Thyroid gland (tissue), 4 donors: ENCODE results near the gene CNTN3. TPM values are rescaled to one million over a fixed set of nuclear protein-coding genes. Genes with fewer than 3 reads are reported as not detected.

ENCODE experiments used
- DNase-seq, 2 donors: peaks; one replicate each; pipeline ENCODE4 v3.0.0-alpha.2; 2019
- H3K27ac ChIP-seq, 3 donors: fragments of 200-600 bp; sonication (generic); 1 replicate in 2 of 3; 2 replicates in 1 of 3; pipeline ENCODE4 v1.5.1; 2016 to 2019; ENCODE audit warnings: mild to moderate bottlenecking in 1 of 3, moderate library complexity in 1 of 3
- H3K27me3 ChIP-seq: fragments of 200-600 bp; sonication (generic); one replicate; pipeline ENCODE4 v1.5.1; 2019
- H3K36me3 ChIP-seq, 2 donors: fragments of 200-600 bp; sonication (generic); one replicate each; pipeline ENCODE4 v1.5.1; 2016 to 2019
- H3K4me1 ChIP-seq, 2 donors: fragments of 200-600 bp; sonication (generic); one replicate each; pipeline ENCODE4 v1.5.1; 2017 to 2019
- H3K4me3 ChIP-seq, 3 donors: fragments of 200-600 bp; sonication (generic); replicated peaks in 1 of 3; 1 replicate in 2 of 3; 2 replicates in 1 of 3; pipeline ENCODE4 v1.5.1; 2016; ENCODE audit warnings: mild to moderate bottlenecking in 1 of 3
- H3K9me3 ChIP-seq: fragments of 200-600 bp; sonication (generic); one replicate; pipeline ENCODE4 v1.5.1; 2017
- POLR2A ChIP-seq, 2 donors: fragments of 450-650 bp; IDR thresholded peaks; one replicate each; pipeline ENCODE4 v1.6.1; 2017; ENCODE audit warnings: antibody characterized with exemption in 2 of 2, mild to moderate bottlenecking in 2 of 2, moderate library complexity in 1 of 2
- WGBS, 2 donors: methylation state at CpG; one replicate each; pipeline ENCODE4 v1.1.5; 2017; 5-methylcytosine and 5-hydroxymethylcytosine counted together
- intact Hi-C: fragments of 100-400 bp; cut with DNase I; formaldehyde crosslinking; loops from one replicate; pipeline ENCODE4 v1.15.1; 2023
- total RNA-seq, 4 donors: library from RNA; depleted of rRNA; stranded (reverse); fragments of >200 nt; gene quantifications; one replicate each; pipeline ENCODE4 v1.2.3, GENCODE V29; 2016
- TF ChIP-seq, protein P1 (sequence below), 6 experiments: fragments of 200-600 bp in 3 of 6; fragments of 450-650 bp in 3 of 6; sonication (generic) in 3 of 6; IDR thresholded peaks; one replicate each; pipeline ENCODE4 v1.5.1; 2016 to 2019; ENCODE audit warnings: antibody characterized with exemption in 6 of 6, mild to moderate bottlenecking in 2 of 6, inconsistent platforms in 1 of 6, moderate library complexity in 1 of 6

Gene CNTN3
- total RNA-seq, 4 donors from 2014 or later: 1.5 to 5.5 (median 4.7) TPM

DNA sequence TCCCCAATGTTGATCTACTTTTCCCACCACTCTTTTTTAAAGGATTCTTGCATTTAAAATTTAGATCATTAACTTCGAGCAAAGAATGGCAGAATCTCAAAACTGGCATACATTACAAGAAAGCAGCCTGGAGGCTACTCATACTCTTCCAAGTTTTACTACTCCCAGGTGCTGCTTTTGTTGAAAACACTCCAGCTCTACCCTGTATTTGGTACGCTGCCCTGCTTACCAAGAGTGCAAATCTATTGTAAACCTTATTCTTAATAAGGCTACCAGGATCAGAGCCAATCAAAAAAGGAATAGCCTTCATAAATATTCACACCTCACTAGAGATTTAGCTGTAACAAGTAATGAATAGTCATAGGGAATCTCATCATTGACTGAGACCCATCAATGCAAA, 11.6 kb upstream of the CNTN3 start:
- no peaks in the 10 kb centered on the region for H3K27me3 ChIP-seq
- TF ChIP-seq POLR2A (IDR thresholded peaks at IDR 0.05): no peak
- TF ChIP-seq, protein P1, sequence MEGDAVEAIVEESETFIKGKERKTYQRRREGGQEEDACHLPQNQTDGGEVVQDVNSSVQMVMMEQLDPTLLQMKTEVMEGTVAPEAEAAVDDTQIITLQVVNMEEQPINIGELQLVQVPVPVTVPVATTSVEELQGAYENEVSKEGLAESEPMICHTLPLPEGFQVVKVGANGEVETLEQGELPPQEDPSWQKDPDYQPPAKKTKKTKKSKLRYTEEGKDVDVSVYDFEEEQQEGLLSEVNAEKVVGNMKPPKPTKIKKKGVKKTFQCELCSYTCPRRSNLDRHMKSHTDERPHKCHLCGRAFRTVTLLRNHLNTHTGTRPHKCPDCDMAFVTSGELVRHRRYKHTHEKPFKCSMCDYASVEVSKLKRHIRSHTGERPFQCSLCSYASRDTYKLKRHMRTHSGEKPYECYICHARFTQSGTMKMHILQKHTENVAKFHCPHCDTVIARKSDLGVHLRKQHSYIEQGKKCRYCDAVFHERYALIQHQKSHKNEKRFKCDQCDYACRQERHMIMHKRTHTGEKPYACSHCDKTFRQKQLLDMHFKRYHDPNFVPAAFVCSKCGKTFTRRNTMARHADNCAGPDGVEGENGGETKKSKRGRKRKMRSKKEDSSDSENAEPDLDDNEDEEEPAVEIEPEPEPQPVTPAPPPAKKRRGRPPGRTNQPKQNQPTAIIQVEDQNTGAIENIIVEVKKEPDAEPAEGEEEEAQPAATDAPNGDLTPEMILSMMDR (IDR thresholded peaks at IDR 0.05): no peak
- H3K4me3 ChIP-seq: no peak overlapping the region
- H3K36me3 ChIP-seq: no peaks in the 10 kb centered on the region
- intact Hi-C loops: no loop called here
- H3K27ac ChIP-seq: no peak overlapping the region
- WGBS, 2 donors: 85 to 88% methylated on average over 2 of the region's 2 CpGs
- H3K9me3 ChIP-seq: no peaks in the 10 kb centered on the region
- DNase-seq: no peak
- H3K4me1 ChIP-seq: no peaks in the 10 kb centered on the region

DNA sequence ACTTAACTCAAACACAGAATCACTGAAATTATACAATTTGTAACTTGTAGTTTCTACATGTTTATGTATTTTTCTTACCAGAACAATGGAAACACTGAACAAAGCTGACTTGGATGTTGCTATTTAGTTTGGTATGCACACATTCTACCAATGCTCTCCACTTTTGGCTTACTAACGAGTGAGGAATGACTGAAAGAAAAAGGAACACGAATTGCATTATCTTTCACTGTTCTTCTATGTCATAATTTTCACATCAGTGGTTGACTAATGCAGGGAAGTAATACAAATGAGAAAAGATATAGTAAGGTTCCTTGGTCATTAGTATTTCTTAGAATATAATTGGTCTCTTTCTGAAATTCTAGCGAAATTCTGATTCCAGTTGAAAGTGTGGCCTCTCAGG, 9.8 kb upstream of the CNTN3 start:
- Histone ChIP-seq H3K4me1 (no peaks in the 10 kb centered on the region), H3K9me3 (no peaks in the 10 kb centered on the region), H3K36me3 (no peaks in the 10 kb centered on the region), H3K4me3 (no peak overlapping the region), H3K27ac (no peak overlapping the region), H3K27me3 (no peaks in the 10 kb centered on the region)
- intact Hi-C loops: no loop called here
- 79 to 82% methylated on average over 3 of the region's 3 CpGs for WGBS, 2 donors
- no peak for TF ChIP-seq POLR2A (IDR thresholded peaks at IDR 0.05)
- TF ChIP-seq, protein P1 (IDR thresholded peaks at IDR 0.05): no peak
- no peak for DNase-seq

DNA sequence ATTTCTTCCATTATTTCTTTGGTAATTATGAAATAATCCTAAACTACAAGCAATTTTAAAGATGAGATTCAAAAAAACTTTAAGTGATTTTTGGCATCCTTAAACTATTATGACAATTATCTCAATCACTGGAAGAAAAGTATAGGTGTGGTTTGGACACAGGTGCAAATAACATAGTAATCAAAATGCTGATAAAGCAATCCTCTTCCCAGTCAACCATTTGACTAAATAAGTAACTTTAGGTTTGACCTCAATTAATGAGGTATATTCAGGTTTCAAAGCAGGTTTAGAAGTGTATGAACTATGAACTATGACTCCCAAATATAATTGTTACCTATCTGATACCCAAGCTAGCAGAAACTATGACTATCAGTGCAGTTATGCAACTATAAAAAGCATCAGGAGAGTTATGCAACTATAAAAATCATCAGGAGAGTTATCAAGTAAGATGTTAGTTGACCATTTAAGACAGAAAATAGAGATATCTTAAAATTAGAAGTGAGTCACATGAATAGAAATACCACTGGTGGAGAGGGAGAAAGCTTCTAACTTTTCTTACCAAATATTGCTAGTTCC, 8.9 kb upstream of the CNTN3 start:
- no peaks in the 10 kb centered on the region for H3K4me1 ChIP-seq
- no peak for DNase-seq
- H3K27ac ChIP-seq: no peak overlapping the region
- no peaks in the 10 kb centered on the region for H3K27me3 ChIP-seq
- intact Hi-C loops: no loop called here
- H3K4me3 ChIP-seq: no peak overlapping the region
- H3K36me3 ChIP-seq: no peaks in the 10 kb centered on the region
- TF ChIP-seq, protein P1 (IDR thresholded peaks at IDR 0.05): no peak
- no peak for TF ChIP-seq POLR2A (IDR thresholded peaks at IDR 0.05)
- H3K9me3 ChIP-seq: no peaks in the 10 kb centered on the region

DNA sequence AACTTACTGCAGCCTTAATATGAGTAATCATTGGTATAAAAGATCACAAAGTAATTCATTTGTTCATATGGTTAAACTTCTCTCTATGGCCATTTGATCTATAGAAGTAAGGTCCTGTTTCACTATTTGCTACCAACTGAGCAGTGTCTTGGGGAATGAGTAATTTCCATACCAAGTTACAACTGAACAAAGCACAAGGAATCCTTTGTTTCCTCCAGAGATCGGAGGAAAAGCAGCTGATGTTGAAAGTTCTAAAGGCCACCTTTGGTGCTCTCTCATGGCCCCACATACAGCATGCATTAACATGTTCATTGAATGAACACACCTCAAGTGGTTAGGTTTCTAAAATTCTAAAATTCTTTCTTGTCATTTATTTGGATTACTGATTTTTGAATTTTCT, 7.1 kb upstream of the CNTN3 start:
- Histone ChIP-seq H3K9me3 (no peaks in the 10 kb centered on the region), H3K4me1 (no peaks in the 10 kb centered on the region), H3K4me3 (no peak overlapping the region), H3K27me3 (no peaks in the 10 kb centered on the region), H3K36me3 (no peaks in the 10 kb centered on the region), H3K27ac (no peak overlapping the region)
- intact Hi-C loops: no loop called here
- no peak for TF ChIP-seq POLR2A (IDR thresholded peaks at IDR 0.05)
- TF ChIP-seq, protein P1 (IDR thresholded peaks at IDR 0.05): no peak
- no peak for DNase-seq
- 81 to 83% methylated on average over 1 of the region's 1 CpG for WGBS, 2 donors

DNA sequence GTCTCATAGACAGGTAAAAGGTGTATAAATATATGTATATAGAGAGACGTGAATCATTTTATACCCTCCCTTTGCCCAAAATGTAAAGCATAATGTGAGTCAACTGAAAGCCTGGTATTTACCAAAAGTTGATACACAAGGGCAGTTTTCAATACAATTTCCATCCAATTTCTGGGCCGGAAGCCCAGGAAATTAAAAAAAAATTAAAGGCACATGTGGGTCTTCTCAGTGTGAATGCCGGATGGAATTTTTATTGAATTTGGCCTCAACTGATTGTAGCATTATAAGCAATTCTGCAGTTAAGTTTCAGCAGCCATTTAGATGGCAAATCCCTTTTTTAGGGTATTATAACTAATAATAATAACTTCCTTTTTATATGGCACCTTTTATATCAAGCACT, 3.3 kb upstream of the CNTN3 start:
- 69 to 84% methylated on average over 3 of the region's 3 CpGs for WGBS, 2 donors
- no peak for DNase-seq
- intact Hi-C loops: no loop called here

More for the DNA sequence above, 3.3 kb upstream of the CNTN3 start:
- Histone ChIP-seq H3K4me3 (no peak overlapping the region), H3K36me3 (no peaks in the 10 kb centered on the region), H3K27me3 (no peaks in the 10 kb centered on the region), H3K4me1 (no peaks in the 10 kb centered on the region), H3K27ac (no peak overlapping the region), H3K9me3 (no peaks in the 10 kb centered on the region)
- TF ChIP-seq, protein P1 (IDR thresholded peaks at IDR 0.05): no peak
- TF ChIP-seq POLR2A (IDR thresholded peaks at IDR 0.05): no peak
